GM23338 (cell line): Measurements from ENCODE around the gene ARHGEF19. TPM values are rescaled to one million over a fixed set of nuclear protein-coding genes. Genes with fewer than 3 reads are reported as not detected.

Source experiments
- CREB1 ChIP-seq: fragments of 250-450 bp; sonication (Bioruptor Pico); IDR thresholded peaks from 2 replicates; pipeline ENCODE4 v1.5.0; 2020; ENCODE audit warnings: low read depth, mild to moderate bottlenecking, moderate library complexity
- ETS1 ChIP-seq: IDR thresholded peaks from 2 replicates; pipeline ENCODE4 v1.6.1; 2016; ENCODE audit warnings: antibody characterized with exemption
- EZH2 ChIP-seq: fragments of 200-600 bp; sonication (generic); IDR thresholded peaks from one replicate; pipeline ENCODE4 v1.8.0; 2017; ENCODE audit warnings: antibody characterized with exemption, mild to moderate bottlenecking, low read depth; ENCODE audit not compliant: unreplicated experiment
- NANOG ChIP-seq: IDR thresholded peaks from 2 replicates; pipeline ENCODE4 v1.6.1; 2016; ENCODE audit warnings: antibody characterized with exemption, borderline replicate concordance
- ZNF331 ChIP-seq: fragments of 250-450 bp; sonication (Bioruptor Pico); IDR thresholded peaks from 2 replicates; pipeline ENCODE4 v1.5.0; 2020; ENCODE audit warnings: low read depth, mild to moderate bottlenecking, moderate library complexity
- polyA plus RNA-seq: library from polyadenylated mRNA; unstranded; fragments of >200 nt; fragmentation: Nextera tagmentation; extraction: Ambion mirVana; gene quantifications from 2 replicates; pipeline ENCODE4 v1.2.1, GENCODE V29; 2016
- total RNA-seq: library from RNA; depleted of rRNA; stranded (reverse); fragments of >200 nt; shearing (Covaris generic); gene quantifications from 2 replicates; pipeline ENCODE4 v1.2.3, GENCODE V29; 2014
- TF ChIP-seq, protein P1 (sequence below): fragments of 250-450 bp; sonication (Bioruptor Pico); IDR thresholded peaks from 2 replicates; pipeline ENCODE4 v1.5.0; 2020; ENCODE audit warnings: mild to moderate bottlenecking, moderate library complexity
- TF ChIP-seq, protein P2 (sequence below): IDR thresholded peaks from one replicate; pipeline ENCODE4 v1.6.1; 2018; ENCODE audit warnings: antibody characterized with exemption; ENCODE audit not compliant: unreplicated experiment

ARHGEF19 gene
- total and polyA plus RNA-seq, 2 experiments from 2014 or later = 19.5 to 46.4 TPM

- TF ChIP-seq, protein P1, sequence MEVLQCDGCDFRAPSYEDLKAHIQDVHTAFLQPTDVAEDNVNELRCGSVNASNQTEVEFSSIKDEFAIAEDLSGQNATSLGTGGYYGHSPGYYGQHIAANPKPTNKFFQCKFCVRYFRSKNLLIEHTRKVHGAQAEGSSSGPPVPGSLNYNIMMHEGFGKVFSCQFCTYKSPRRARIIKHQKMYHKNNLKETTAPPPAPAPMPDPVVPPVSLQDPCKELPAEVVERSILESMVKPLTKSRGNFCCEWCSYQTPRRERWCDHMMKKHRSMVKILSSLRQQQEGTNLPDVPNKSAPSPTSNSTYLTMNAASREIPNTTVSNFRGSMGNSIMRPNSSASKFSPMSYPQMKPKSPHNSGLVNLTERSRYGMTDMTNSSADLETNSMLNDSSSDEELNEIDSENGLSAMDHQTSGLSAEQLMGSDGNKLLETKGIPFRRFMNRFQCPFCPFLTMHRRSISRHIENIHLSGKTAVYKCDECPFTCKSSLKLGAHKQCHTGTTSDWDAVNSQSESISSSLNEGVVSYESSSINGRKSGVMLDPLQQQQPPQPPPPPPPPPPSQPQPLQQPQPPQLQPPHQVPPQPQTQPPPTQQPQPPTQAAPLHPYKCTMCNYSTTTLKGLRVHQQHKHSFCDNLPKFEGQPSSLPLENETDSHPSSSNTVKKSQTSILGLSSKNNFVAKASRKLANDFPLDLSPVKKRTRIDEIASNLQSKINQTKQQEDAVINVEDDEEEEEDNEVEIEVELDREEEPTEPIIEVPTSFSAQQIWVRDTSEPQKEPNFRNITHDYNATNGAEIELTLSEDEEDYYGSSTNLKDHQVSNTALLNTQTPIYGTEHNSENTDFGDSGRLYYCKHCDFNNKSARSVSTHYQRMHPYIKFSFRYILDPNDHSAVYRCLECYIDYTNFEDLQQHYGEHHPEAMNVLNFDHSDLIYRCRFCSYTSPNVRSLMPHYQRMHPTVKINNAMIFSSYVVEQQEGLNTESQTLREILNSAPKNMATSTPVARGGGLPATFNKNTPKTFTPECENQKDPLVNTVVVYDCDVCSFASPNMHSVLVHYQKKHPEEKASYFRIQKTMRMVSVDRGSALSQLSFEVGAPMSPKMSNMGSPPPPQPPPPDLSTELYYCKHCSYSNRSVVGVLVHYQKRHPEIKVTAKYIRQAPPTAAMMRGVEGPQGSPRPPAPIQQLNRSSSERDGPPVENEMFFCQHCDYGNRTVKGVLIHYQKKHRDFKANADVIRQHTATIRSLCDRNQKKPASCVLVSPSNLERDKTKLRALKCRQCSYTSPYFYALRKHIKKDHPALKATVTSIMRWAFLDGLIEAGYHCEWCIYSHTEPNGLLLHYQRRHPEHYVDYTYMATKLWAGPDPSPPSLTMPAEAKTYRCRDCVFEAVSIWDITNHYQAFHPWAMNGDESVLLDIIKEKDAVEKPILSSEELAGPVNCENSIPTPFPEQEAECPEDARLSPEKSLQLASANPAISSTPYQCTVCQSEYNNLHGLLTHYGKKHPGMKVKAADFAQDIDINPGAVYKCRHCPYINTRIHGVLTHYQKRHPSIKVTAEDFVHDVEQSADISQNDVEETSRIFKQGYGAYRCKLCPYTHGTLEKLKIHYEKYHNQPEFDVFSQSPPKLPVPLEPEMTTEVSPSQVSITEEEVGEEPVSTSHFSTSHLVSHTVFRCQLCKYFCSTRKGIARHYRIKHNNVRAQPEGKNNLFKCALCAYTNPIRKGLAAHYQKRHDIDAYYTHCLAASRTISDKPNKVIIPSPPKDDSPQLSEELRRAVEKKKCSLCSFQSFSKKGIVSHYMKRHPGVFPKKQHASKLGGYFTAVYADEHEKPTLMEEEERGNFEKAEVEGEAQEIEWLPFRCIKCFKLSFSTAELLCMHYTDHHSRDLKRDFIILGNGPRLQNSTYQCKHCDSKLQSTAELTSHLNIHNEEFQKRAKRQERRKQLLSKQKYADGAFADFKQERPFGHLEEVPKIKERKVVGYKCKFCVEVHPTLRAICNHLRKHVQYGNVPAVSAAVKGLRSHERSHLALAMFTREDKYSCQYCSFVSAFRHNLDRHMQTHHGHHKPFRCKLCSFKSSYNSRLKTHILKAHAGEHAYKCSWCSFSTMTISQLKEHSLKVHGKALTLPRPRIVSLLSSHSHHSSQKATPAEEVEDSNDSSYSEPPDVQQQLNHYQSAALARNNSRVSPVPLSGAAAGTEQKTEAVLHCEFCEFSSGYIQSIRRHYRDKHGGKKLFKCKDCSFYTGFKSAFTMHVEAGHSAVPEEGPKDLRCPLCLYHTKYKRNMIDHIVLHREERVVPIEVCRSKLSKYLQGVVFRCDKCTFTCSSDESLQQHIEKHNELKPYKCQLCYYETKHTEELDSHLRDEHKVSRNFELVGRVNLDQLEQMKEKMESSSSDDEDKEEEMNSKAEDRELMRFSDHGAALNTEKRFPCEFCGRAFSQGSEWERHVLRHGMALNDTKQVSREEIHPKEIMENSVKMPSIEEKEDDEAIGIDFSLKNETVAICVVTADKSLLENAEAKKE (CRISPR knock-in tag) = no peak
- TF ChIP-seq, protein P2, sequence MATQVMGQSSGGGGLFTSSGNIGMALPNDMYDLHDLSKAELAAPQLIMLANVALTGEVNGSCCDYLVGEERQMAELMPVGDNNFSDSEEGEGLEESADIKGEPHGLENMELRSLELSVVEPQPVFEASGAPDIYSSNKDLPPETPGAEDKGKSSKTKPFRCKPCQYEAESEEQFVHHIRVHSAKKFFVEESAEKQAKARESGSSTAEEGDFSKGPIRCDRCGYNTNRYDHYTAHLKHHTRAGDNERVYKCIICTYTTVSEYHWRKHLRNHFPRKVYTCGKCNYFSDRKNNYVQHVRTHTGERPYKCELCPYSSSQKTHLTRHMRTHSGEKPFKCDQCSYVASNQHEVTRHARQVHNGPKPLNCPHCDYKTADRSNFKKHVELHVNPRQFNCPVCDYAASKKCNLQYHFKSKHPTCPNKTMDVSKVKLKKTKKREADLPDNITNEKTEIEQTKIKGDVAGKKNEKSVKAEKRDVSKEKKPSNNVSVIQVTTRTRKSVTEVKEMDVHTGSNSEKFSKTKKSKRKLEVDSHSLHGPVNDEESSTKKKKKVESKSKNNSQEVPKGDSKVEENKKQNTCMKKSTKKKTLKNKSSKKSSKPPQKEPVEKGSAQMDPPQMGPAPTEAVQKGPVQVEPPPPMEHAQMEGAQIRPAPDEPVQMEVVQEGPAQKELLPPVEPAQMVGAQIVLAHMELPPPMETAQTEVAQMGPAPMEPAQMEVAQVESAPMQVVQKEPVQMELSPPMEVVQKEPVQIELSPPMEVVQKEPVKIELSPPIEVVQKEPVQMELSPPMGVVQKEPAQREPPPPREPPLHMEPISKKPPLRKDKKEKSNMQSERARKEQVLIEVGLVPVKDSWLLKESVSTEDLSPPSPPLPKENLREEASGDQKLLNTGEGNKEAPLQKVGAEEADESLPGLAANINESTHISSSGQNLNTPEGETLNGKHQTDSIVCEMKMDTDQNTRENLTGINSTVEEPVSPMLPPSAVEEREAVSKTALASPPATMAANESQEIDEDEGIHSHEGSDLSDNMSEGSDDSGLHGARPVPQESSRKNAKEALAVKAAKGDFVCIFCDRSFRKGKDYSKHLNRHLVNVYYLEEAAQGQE = no peak
- TF ChIP-seq EZH2 (no peak), CREB1 (CRISPR knock-in tag) (no peak), NANOG (no peak), ETS1 (no peak), ZNF331 (CRISPR knock-in tag) (no peak)
Observed at GRCh38 chr1:16262067-16262466, 49.6 kb upstream of the ARHGEF19 start (continued).
